RCC 7860 (cell line): Measurements from ENCODE around the gene DOCK8.

ENCODE experiments used
- DNase-seq: peaks from one replicate; pipeline ENCODE4 v3.0.0-alpha.2; 2015; ENCODE audit warnings: low spot score
- FAIRE-seq: peaks from 2 replicates; lab custom pipeline; 2012; peaks lifted over from hg19 to GRCh38; lab: Jason Lieb, UNC

Gene DOCK8

GRCh38 chr9:304106-304505, 89.4 kb downstream of the DOCK8 start:
- DNase-seq, result no peak
- FAIRE-seq, result no peak

DNA sequence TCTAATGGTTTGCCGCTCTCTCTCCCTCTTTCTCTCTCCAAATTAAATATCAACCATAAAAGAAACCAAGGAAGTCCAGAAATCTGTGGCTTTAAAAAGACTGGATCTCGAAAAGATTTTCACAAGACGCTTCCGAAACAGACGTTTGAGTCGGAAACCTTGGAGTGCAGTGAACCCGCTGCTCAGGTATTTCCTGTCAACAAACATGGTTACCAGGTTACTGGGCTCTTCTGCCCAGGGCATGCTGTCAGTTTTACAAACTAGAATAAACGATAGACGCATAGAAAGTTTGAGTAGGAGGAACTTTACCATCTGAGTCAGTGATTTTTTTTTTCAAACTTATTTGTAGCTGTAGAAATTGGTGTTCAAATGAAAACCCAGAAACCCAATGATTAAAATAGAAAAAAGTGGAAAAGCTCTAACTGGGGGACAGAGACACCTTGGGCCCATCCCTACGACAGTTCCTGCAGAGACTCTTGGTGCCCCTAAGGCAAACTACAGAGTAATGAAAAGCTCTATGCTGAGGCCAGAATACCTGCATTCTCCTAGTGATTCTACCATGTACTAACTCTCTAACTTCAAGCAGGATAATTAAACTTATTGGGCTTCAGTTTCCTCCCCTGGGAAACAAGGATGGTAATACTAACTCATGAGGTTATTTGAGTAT, 90.0 kb downstream of the DOCK8 start:
- DNase-seq (no peak), FAIRE-seq (no peak)

DNA sequence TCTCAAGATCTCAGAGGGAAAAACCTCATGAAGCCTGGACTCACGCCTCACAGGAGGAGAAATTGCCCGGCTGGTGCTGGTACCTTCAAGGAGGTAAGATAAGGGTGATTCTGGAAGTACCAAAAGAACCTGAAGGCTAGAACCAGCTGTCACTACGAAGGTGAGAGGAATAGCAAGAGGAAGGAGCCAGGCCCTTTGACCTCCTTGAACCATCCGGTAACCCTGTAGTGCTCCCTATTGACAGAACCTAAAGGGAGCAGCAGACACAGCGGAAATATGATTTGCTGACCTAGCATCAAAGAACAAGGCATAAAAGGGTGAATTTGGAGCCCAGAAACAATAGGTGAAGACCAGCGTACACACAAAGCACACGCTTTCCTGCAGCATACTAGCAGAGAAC, 92.2 kb downstream of the DOCK8 start:
- DNase-seq (no peak), FAIRE-seq (no peak)

- DNase-seq, result no peak
- no peak for FAIRE-seq
Observed at GRCh38 chr9:311841-312240, 97.2 kb downstream of the DOCK8 start.

GRCh38 chr9:312596-313320, 98.1 kb downstream of the DOCK8 start:
- no peak for DNase-seq
- no peak for FAIRE-seq

DNA sequence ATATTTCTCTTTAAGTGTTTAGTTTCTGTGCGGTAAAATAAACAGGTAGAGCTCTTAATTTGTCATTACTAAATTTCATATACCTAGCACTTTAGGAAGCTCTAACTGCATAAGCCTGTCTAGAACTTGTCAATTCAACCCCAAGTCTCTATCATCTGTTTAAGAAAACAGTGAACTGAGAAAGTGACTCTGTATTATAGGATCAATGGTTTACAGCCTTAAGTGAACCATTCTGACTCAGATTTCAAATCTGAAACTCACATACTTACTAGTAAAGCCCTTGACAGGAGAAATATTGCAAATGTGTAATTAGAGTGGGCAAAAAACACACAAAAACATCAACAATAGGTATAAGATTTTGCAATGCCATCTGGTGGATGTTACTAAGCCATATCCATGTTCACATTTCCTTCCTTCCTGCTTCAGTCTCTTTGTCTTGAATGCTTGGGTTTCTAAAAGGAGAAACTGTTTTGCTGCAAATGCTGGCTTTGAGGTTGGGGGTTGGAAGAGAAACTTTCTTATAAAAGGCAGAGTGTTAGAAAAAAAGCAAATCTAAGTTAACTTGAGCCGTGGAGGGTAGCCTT, 101.8 kb downstream of the DOCK8 start:
- DNase-seq (no peak), FAIRE-seq (no peak)

GRCh38 chr9:318646-319045, 104.0 kb downstream of the DOCK8 start:
- no peak for FAIRE-seq
- DNase-seq, result no peak

DNA sequence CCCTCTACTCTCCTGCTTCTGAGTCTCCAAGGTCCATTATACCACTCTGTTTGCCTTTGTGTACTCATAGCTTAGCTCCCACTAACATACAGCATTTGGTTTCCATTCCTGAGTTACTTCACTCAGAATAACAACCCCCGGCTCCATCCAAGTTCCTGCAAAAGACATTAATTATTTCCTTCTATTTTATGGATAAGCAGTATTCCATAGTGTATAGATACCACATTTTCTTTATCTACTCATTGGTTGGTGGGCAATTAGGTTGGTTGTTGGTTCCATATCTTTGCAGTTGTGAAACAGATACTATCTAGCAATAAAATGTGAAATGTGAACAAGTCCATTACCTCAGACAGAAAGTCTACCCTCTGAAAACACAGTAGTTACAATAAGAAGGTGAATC, 110.3 kb downstream of the DOCK8 start:
- no peak for FAIRE-seq
- DNase-seq, result no peak

- DNase-seq (no peak), FAIRE-seq (no peak)
Observed at GRCh38 chr9:326667-327066, 112.0 kb downstream of the DOCK8 start.

DNA sequence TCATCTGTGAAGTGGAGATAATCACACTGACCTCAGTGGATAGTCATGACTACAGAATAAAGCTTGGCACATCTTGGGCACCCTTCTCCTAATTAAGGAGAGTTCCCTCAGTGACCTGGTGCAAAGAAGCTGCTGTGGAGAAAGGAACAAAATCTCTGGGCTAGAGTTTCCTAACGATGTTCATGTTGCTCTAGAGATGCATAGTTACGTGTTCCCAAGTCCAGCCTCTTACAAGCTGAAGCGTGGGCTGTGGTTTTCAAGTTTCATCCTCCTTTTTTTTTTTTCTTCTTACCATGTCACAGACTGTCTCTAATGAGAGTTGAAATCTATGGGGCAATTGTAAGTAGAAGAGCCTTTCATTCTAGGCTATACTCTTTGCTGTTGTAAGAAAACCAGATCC, 113.8 kb downstream of the DOCK8 start:
- DNase-seq (no peak), FAIRE-seq (no peak)

DNA sequence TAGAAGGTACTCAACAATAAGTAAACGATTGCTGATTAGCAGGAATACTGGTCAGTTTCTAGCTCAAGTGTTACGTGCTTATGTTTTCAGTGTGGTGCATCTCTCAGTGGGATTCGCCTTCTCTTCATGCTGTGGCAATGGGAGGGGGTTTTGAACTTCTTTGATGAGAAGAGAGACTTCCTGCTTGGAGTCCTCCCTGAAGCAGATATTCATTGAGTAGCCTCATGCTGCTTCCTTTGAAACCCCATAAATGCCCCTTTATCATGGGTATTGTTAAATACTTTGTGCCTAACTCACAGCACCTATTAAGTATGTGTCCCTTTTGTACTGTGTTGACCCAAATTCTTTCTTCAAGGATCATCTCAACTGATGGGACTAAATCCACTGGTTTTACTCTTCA, 116.5 kb downstream of the DOCK8 start:
- no peak for FAIRE-seq
- DNase-seq, result no peak

GRCh38 chr9:335373-335772, 120.7 kb downstream of the DOCK8 start:
- FAIRE-seq, result no peak
- no peak for DNase-seq

DNA sequence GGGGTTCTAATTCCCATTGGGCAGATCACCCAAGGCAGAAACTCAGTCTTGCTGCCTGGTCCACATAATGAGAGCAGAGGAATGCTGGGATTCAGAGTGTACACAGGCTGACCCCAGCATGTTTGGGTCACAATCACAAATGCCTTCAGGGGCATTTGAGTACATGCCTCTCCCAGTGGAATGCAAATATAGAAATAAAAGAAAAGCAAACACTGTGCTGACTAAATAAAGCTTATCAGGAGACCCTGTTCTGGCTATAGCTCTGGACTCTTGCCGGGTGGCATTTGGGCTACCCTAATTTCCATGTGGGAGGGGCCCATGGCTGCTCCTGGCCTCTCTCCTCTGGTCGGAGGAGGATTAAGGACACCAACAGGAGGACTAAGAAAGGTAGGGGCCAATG, 121.4 kb downstream of the DOCK8 start:
- DNase-seq, result no peak
- FAIRE-seq, result no peak

- no peak for FAIRE-seq
Observed at GRCh38 chr9:338602-339001, 123.9 kb downstream of the DOCK8 start.

GRCh38 chr9:341634-342421, 127.2 kb downstream of the DOCK8 start:
- no peak for DNase-seq
- no peak for FAIRE-seq

More at GRCh38 chr9:338602-339001, 123.9 kb downstream of the DOCK8 start:
- no peak for DNase-seq

DNA sequence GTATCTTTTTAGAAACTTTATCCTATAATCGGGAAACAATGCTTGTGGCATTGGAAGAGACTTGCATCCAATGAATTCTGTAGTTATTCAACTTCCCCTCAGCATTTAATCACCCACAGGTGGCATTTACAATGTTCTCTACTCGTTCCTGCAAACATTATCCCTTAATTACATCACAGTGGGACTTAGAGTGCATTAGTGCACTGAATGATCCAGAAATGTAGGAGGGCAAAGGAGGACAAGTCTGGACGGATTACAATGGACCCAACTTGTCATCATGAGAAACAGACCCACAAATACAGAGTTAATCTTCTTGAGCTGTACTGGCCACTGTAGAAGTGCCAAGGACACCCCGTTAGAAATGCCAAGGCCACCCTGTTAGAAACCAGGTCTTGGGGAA, 129.1 kb downstream of the DOCK8 start:
- no peak for FAIRE-seq
- no peak for DNase-seq

DNA sequence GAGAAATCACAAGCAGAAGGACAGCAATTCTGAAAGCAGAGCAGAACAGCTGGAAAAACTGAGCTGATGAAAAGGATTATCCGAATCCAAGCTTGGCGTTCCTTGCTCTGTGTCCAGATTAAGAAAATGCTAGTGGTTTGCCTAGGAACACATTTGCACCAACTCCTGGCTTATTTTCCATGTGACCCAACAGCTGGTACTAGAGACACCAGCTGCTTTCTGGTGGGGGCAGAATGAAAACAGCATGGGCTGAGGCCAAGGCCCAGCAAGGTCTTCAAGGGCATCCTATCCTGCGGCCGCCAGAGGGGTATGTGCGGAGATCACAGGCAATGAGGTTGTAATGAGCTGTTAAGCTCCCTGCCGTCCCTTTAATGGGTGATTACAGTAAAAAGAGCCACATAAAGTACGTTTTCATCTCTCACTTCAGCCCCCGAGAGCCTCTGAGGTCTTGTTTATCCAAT, 131.5 kb downstream of the DOCK8 start:
- DNase-seq (no peak), FAIRE-seq (no peak)

- DNase-seq (peak; percentile 37), FAIRE-seq (peak; percentile 15)
Observed at GRCh38 chr9:347667-348292, 133.1 kb downstream of the DOCK8 start.

- FAIRE-seq (no peak), DNase-seq (no peak)
Observed at GRCh38 chr9:350384-350783, 135.7 kb downstream of the DOCK8 start.

- no peak for FAIRE-seq
Observed at GRCh38 chr9:351916-352315, 137.3 kb downstream of the DOCK8 start.

GRCh38 chr9:353077-353476, 138.4 kb downstream of the DOCK8 start:
- no peak for DNase-seq
- no peak for FAIRE-seq

More at GRCh38 chr9:351916-352315, 137.3 kb downstream of the DOCK8 start:
- no peak for DNase-seq
